Stomach smooth muscle (tissue), 2 donors: ENCODE results near the gene HSD17B12.

ENCODE experiments used
- H3K27ac ChIP-seq: one replicate; pipeline ENCODE4 v1.7.0; 2013; ENCODE audit warnings: mild to moderate bottlenecking, low read length, inconsistent platforms
- H3K27me3 ChIP-seq, 2 donors: one replicate each; pipeline ENCODE4 v1.7.0; 2013; ENCODE audit warnings: low read length in 2 of 2; ENCODE audit not compliant: insufficient read depth in 2 of 2, control insufficient read depth in 1 of 2
- H3K36me3 ChIP-seq, 2 donors: one replicate each; pipeline ENCODE4 v1.7.0; 2013; ENCODE audit warnings: low read length in 2 of 2; ENCODE audit not compliant: control insufficient read depth in 2 of 2, insufficient read depth in 2 of 2
- H3K4me1 ChIP-seq: one replicate; pipeline ENCODE4 v1.7.0; 2013; ENCODE audit warnings: low read length; ENCODE audit not compliant: control insufficient read depth, insufficient read depth
- H3K4me3 ChIP-seq, 2 donors: one replicate each; pipeline ENCODE4 v1.7.0; 2013; ENCODE audit warnings: low read length in 2 of 2
- H3K9ac ChIP-seq, 2 donors: one replicate each; pipeline ENCODE4 v1.7.0; 2013; ENCODE audit warnings: low read length in 2 of 2, mild to moderate bottlenecking in 1 of 2
- H3K9me3 ChIP-seq, 2 donors: one replicate each; pipeline ENCODE4 v1.7.0; 2013; ENCODE audit warnings: low read length in 2 of 2; ENCODE audit not compliant: control insufficient read depth in 2 of 2
- donor health status: healthy.
- donor health status: Pancreatic carcinoma.

The HSD17B12 gene

DNA sequence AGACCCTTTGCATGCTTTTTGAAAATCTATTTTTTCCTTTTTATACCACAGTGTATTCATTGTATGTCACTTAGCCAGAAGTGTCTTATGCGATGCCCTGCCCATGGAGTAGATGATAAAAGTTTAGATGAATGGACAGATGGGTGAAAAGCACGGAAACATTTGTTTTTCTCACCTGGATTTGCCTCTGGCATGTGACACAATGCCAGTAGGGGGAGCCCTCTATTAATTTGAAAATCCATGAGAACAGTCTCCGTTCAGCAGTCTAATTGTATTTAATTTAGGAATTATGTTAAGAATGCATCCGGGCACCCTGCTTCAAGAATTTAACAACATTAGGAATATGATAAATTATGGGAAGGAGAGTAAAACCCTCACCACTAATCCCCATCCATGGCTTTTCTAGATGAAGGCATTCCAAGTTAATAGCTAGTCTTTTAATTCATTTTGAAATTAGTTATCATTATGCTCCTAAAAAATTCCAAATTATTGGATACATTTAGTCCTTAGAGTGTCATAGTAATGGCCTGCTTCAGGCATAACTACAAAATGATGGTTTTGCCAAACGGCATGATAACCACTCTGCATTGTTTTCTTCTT, 144.8 kb downstream of the HSD17B12 start:
- Histone ChIP-seq H3K4me1 (no peaks in the 10 kb centered on the region), H3K9me3 (no peaks in the 10 kb centered on the region), H3K36me3 (no peaks in the 10 kb centered on the region), H3K27ac (no peak overlapping the region), H3K27me3 (no peaks in the 10 kb centered on the region), H3K9ac (no peak overlapping the region), H3K4me3 (no peak overlapping the region)

DNA sequence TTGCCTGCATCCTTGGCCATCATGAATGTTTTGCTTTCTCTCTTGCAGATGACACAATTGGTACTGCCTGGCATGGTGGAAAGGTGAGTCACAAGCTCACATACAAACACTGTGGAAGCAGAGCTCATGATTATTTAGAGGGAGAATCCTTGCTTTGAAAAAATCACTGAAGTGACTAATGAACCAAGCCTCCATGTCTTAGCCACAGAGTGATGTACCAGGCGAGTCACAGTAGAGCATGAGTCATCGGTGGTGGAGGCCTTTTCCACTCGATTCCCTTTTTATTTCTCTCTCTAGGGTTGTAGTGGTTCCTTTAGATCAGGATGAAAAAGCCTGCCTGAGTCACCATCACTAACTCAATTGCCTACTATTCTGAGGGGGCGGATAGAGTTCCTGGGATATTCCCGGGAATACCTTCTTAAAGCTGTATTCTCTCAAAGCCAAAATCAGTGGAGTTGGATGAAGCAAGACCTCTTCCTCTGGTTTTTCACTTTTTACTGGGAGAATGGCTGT, 150.4 kb downstream of the HSD17B12 start:
- Histone ChIP-seq H3K9me3 (no peaks in the 10 kb centered on the region), H3K4me1 (peaks cover 5% of the 10 kb centered on the region), H3K9ac (no peak overlapping the region), H3K27ac (no peak overlapping the region), H3K4me3 (no peak overlapping the region), H3K36me3 (no peaks in the 10 kb centered on the region), H3K27me3 (no peaks in the 10 kb centered on the region)

DNA sequence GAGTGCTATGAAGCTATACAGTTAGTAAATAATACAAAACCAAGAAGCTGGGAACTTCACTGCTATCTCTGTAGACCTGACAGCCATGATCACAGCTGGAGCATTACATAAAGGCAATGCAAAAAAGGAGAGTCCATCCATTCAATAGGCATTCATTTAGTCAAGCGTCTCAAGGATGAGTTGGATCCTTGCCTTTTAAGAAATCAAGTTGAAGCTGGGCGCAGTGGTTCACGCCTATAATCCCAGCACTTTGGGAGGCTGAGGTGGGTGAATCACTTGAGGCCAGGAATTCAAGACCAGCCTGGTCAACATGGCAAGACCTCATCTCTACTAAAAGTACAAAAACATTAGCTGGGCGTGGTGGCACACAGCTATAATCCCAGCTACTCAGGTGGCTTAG, 152.0 kb downstream of the HSD17B12 start:
- H3K9ac ChIP-seq, result no peak overlapping the region
- no peaks in the 10 kb centered on the region for H3K27me3 ChIP-seq
- H3K4me3 ChIP-seq, result no peak overlapping the region
- peaks cover 5% of the 10 kb centered on the region for H3K4me1 ChIP-seq
- H3K36me3 ChIP-seq, result no peaks in the 10 kb centered on the region
- H3K27ac ChIP-seq, result no peak overlapping the region
- H3K9me3 ChIP-seq, result no peaks in the 10 kb centered on the region

DNA sequence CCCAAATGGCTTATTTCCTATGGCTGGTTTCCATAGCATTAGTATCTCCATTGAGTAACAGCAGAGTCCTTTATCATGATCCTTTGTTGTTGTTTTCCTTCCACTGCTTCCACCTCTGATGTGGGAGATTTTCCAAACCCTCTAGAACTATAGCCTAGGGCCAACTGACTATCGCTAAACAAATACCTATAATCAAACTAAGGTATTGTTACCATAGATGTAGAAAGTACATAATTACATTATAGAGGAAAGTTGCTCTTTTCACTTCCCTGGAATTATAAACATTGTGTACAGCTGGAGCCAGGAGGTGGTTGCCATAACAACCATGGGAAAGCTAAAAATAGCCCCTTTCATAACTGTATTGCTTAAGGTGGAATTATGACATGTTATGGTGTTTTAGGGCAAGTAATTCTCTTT, 153.1 kb downstream of the HSD17B12 start:
- Histone ChIP-seq H3K9ac (no peak overlapping the region), H3K36me3 (peaks cover 0 to 2% of the 10 kb centered on the region in 2 donors), H3K4me1 (peaks cover 5% of the 10 kb centered on the region), H3K9me3 (no peaks in the 10 kb centered on the region), H3K27ac (no peak overlapping the region), H3K4me3 (no peak overlapping the region), H3K27me3 (no peaks in the 10 kb centered on the region)

DNA sequence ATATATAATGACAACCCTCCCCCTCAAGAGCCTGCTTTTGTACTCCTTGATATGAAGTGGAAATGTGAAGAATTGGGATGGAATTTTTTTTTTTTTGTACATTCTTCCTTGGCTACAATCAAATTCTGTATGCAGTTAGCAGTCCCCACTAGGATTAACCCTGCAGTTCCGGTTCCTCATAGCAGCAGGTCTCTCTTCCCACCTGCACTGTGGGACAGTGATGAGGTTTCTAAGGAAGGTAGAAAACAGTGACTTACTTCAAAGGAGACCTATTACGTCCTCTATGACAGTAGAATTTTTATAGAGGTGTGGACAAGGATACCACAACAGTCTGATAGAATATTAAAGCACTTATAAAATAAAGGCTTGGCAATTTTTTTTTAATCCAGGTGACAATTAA, 153.7 kb downstream of the HSD17B12 start:
- no peaks in the 10 kb centered on the region for H3K27me3 ChIP-seq
- H3K4me3 ChIP-seq, result no peak overlapping the region
- no peak overlapping the region for H3K27ac ChIP-seq
- H3K9ac ChIP-seq, result no peak overlapping the region
- H3K9me3 ChIP-seq, result no peaks in the 10 kb centered on the region
- H3K4me1 ChIP-seq, result peaks cover 5% of the 10 kb centered on the region
- H3K36me3 ChIP-seq, result peaks cover 0 to 4% of the 10 kb centered on the region in 2 donors

DNA sequence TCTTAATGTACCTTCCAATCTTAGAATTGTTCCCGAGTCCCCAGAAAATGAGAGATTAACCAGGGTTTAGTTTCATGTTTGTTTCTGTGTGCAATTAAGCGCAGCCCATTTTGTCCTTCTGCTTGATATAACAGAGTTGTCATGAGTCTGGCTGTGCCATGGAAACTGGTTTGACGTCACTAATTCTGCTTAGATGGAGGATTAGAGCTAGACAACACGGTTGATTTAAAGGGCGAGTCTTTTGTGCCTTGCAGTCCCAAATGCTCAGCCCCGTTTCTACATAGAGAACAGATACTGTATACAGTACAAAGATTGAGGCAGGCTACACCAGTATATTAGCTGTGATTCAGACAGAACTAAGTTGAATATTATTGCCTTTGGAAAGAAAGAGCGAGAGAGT, 154.6 kb downstream of the HSD17B12 start:
- Histone ChIP-seq H3K27me3 (no peaks in the 10 kb centered on the region), H3K4me3 (no peak overlapping the region), H3K4me1 (peaks cover 5% of the 10 kb centered on the region), H3K27ac (no peak overlapping the region), H3K9me3 (no peaks in the 10 kb centered on the region), H3K9ac (no peak overlapping the region), H3K36me3 (peaks cover 0 to 4% of the 10 kb centered on the region in 2 donors)

DNA sequence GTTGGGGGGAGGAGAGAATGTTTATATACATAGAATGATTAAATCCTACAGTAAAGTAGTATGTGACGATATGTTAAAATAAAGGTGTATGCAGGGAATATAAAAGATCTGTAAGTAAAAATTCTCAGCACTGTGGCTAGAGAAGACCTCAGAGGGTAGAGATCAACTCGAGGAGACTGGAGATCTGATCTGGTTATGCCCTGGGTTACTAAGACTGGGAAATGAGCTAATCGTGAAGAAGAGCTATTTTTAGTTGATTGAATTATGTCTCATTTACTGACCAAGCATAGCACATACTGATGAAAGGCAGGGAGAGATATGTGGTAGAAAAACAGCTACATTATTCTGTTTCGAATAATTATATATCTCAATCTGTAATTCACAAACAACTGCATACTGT, 157.3 kb downstream of the HSD17B12 start:
- no peaks in the 10 kb centered on the region for H3K27me3 ChIP-seq
- H3K4me3 ChIP-seq, result no peak overlapping the region
- no peaks in the 10 kb centered on the region for H3K9me3 ChIP-seq
- H3K9ac ChIP-seq, result no peak overlapping the region
- peaks cover 0 to 4% of the 10 kb centered on the region in 2 donors for H3K36me3 ChIP-seq
- H3K4me1 ChIP-seq, result peaks cover 5% of the 10 kb centered on the region
- no peak overlapping the region for H3K27ac ChIP-seq

DNA sequence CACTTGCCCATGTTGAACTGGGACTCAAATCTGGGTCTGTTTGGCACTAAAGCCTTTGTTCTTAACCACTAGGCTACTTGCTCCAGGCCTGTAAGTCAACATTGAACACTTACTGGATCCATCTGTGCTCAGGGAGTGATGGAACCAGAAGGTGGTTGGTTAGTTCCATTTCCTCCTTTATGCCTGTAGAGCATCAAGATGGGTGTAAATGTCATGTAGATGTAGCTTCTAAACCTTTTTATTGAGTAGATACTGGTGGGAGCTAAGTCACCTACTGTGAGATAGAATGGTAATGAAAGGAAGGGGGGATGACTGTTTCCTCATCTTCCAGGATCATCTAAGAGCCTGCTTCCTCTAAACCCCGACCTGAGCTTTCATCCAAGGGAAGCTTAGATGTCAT, 161.5 kb downstream of the HSD17B12 start:
- Histone ChIP-seq H3K4me3 (no peak overlapping the region), H3K9ac (no peak overlapping the region), H3K27ac (no peak overlapping the region), H3K9me3 (no peaks in the 10 kb centered on the region), H3K36me3 (peaks cover 2 to 4% of the 10 kb centered on the region in 2 donors), H3K4me1 (no peaks in the 10 kb centered on the region), H3K27me3 (no peaks in the 10 kb centered on the region)

DNA sequence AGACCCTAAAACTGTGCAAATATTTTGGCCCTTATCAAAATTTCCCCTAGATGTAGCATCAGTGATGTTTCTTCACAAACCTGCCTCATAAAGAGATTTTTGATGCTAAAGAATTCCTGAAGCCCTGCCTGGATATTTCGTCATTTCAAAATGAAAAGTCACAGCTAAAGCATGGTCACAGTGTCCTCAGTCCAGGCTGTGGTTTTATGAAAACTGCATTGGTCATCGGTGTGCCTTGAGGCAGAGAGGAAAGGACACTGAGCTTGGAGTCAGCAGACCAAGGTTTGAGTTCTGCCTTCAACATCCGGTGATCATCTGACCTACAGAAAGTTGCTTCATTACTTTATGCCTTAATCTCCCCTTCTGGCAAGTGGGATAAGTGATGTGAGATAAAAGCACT, 165.3 kb downstream of the HSD17B12 start:
- Histone ChIP-seq H3K36me3 (peaks cover 0 to 2% of the 10 kb centered on the region in 2 donors), H3K9ac (no peak overlapping the region), H3K9me3 (no peaks in the 10 kb centered on the region), H3K4me1 (no peaks in the 10 kb centered on the region), H3K27me3 (no peaks in the 10 kb centered on the region), H3K27ac (no peak overlapping the region), H3K4me3 (no peak overlapping the region)

DNA sequence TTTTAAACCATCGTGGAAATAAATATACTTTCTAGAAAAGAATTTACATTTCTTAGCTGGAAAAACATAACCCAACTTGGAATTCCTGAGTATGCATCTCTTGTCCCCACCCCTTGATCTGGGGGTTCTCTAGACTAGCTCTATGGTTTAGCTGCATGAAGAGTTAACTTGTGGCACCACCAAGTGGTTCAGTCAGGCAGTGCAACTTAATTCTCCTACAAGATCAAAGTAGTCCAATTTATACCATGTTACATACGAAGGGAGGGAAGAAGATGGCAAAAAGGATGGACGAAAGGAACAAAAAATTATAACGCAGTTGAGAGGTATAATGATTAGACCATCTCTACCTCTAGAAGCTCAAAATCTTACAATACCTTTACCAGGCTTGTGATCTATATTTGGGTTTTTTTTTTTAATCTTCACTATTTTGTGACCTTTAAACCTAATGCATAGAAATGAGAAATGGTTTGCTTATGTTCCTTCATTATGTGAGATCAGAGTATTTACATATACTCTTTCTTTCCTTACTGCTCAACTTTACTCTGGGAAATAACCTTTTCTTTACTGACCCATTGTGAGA, 171.6 kb downstream of the HSD17B12 start:
- no peak overlapping the region for H3K27ac ChIP-seq
- H3K36me3 ChIP-seq, result peaks cover 3 to 4% of the 10 kb centered on the region in 2 donors
- H3K4me1 ChIP-seq, result no peaks in the 10 kb centered on the region
- H3K9me3 ChIP-seq, result no peaks in the 10 kb centered on the region
- no peak overlapping the region for H3K4me3 ChIP-seq
- no peak overlapping the region for H3K9ac ChIP-seq
- no peaks in the 10 kb centered on the region for H3K27me3 ChIP-seq

DNA sequence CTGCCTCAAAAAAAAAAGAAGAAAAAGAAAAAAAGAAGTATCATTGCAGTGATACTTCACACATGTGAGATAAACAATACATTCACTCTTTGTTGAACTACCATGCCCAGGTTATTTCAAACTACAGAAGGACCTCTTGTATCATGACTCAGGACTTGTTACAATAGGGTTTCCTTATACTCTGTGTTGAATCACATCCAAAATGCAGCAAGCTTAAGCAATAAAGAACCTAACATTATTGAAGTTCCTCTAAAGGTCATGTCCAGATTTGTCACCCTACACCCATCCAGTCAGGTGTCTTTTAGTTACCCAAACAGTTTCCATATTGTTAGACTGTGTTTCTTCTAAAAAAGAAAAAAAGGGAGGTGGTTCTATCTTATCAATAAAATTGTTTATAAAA, 173.2 kb downstream of the HSD17B12 start:
- Histone ChIP-seq H3K27me3 (no peaks in the 10 kb centered on the region), H3K9me3 (no peaks in the 10 kb centered on the region), H3K36me3 (peaks cover 3 to 4% of the 10 kb centered on the region in 2 donors), H3K4me1 (no peaks in the 10 kb centered on the region), H3K9ac (no peak overlapping the region), H3K4me3 (no peak overlapping the region), H3K27ac (no peak overlapping the region)
